IPS DF 4.7 (cell line): ENCODE data around the gene PRKN.

Source experiments
- DNase-seq: peaks from one replicate; pipeline ENCODE4 v3.0.0-alpha.2; 2013; ENCODE audit warnings: low spot score; ENCODE audit errors: extremely low read depth

Gene PRKN

GRCh38 chr6:162620073-162620472, 107.5 kb downstream of the PRKN start:
- DNase-seq: no peak

DNA sequence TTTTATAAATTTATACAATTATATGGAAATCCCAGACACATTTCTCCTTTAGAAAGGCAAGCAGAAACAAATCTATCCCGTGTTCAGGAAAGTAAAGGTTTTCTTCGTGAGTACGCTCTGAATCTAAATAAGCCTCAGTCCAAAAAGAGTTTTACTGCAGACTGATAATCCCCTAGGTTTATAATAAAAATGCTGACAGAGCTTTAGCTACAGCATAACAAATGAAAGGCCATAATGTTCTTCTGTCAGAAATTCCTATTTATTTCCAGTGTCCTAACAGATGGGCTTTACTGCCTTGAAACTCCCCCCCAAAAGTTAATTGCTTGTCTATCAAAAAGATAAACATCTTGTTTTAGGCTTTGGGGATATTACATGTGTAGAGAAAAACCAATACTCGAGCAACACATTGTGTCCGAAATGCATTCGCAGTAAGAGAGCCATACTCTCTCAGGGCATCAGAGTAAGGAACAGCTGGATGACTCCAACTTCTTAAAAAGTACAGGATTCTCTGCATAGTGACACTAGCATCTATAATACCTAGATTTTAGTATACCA, 109.0 kb downstream of the PRKN start:
- DNase-seq: no peak

DNA sequence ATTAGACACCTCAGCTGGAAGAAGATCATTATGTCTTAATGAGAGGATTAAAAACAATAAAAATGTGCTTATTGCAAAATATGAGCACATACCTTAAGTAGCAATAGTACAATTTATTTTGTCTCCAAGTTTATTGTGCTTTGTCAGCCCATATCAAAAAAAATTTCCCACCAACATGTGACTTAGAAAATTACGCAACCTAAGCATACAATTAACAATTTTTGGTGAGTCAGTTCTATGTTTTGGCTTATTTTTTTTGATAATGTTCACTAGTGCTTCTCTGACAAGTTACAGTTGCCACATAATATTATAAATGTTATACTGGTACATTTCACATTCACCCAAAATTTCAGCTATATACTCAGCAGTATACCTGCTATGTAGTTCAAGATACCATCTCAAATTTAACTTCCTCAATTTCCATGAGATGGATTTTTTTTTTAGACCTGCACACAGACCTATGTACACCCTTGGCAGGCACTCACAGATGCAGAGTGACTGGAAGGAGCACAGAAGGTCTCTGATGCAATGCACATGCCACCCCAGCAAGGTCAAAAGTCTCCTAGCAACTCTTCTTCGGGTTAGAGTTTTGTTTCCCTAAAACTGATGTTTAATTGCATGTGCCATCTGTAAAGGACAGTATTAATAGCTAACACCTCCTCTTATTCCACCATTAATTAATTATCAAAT, 112.4 kb downstream of the PRKN start:
- DNase-seq: no peak

- no peak for DNase-seq
These were observed 114.3 kb downstream of the PRKN start for GRCh38 chr6:162613310-162613709.

DNA sequence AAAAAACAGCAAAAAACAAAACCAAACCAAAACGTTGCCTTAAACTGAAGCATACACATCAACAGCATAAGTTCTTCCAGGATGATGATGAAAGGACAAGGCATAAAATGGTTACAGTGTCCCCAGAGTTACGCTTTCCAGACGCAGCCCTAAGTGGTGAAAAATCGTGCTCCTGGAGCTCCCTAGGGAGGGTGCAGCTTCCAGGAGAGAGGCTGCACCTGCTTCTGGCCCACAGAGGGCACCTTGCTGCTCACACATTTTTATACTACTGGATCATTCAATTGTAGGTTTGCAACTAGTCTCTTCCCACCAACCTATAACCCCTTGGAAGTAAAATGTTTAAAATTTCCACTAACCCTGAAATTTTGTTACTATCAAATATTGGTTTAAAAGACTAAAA, 115.0 kb downstream of the PRKN start:
- no peak for DNase-seq

DNA sequence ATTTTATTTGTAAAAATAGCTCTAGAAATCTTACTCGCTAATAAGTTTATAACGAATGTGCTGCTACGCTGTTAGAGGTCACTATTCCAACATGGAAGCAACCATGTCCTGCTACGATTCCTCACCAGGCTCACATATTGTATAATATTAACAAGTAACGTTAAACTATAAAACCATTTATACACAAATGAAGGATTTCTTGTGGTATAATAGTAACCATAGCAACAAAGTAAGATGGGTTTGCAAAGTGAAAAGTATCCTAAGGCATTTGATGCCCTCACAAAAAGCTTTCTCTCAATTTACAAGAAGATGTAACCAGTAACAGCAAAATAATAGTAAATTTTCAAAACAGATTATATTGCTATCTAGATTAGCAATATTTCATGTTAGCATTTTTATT, 117.2 kb downstream of the PRKN start:
- DNase-seq: no peak

GRCh38 chr6:162605881-162606280, 121.7 kb downstream of the PRKN start:
- DNase-seq: no peak

DNA sequence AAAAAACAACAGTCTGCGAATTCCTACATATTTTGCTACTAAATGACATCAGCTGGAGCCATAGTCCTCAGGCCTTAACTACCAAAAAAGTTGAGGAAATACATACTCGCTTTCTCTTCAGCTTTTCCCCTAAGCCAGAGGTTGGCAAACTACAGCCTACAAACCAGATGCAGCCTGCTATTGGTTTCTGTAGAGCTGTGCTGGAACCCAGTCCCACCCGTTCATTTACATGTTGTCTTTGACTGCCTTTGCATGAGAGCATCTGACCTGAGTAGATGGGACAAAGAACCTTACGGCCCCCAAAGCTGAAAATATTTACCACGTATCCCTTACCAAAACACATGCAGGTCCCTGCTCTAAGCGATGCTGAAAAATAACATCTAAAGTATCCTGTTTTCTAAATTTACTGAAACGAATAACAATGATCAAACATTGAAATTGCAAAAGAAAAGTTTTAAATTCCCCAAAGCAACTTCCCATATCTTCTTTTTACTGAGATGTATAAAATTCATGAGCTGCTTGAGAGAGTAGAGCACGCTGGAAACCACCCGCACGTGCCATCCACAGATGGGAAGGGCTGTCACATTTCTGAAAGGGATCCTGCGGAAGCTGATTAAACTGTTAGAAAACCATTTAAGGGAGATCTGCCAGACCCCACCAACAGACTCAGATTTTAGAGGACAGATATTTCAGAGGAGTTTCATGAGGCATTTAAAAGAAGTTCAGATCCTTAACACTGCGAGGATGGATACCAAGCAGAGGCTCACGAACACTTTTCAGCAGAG, 124.1 kb downstream of the PRKN start:
- no peak for DNase-seq

GRCh38 chr6:162602759-162603158, 124.8 kb downstream of the PRKN start:
- no peak for DNase-seq

GRCh38 chr6:162596676-162597075, 130.9 kb downstream of the PRKN start:
- DNase-seq: no peak

DNA sequence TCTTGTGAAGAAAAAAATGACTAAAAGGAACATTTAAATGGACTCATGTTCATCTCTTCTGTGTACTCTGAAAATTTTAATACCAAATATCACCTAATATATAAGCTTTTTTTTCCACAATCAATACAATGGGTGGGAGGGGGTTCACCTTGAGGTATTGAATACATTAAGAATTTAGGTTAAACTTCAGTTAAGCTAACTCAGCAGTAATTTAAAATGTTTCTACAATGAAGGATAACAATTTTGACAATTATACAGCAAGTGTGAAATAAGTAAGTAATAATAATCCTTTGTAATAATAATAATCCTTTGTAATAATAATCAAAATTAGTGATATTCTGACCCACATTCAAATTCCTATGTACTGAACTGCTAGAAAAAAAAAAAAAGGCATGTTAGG, 136.0 kb downstream of the PRKN start:
- no peak for DNase-seq

DNA sequence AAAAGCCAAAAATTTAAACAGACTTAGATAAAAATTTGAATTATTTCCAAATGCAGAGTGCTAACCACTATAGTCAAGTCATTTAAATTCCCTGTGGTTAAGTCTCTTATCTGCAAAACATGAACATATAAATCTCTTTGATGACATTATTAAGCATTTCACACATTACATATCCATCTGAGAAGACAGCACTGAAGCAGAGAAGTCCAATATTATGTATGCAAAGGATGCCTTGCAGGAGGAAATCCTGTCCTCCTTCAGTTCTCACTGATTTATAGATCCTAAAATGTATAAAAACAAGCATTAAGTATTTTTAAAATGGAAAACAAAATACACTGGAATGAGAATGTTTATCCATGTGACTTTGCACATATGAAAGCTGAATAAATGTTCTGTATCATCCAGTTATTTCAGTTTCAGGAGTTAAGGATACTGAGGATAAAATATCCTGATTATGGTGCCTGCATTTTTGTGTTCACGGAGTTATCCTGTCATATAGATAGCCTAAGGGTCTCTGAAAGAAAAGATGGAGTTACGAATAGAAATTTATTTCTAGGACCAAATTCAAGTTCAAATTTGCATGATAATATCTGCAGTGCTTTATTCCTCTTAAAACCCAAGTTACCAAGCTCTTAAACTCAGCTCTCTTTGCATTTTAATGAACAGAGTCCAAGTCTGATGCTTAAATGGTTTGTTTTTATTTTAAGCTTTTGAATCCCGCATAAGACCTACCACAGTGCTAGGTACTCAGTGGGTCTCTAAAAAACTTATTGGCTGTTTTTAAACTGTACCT, 145.4 kb downstream of the PRKN start:
- no peak for DNase-seq

GRCh38 chr6:162580619-162581018, 146.9 kb downstream of the PRKN start:
- DNase-seq: no peak

- DNase-seq: no peak
These were observed 151.6 kb downstream of the PRKN start for GRCh38 chr6:162576016-162576415.

DNA sequence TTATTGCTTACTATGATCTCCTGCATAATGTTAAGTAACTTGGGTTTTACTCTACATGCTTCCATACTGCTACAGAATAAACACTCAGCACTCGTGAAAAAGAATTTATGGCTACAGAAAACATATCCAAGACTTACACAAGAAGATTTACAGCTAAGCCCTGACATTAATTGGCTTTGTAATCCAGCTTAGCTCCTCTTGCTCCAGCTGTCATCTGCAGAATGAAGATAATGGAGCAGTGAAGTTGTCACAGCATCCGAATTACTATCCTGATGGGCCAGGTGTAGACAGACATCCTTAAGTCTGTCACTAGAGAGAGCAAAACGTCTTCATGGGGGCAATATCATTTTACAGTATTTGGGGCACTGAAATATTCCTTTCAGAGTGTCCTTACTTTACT, 155.3 kb downstream of the PRKN start:
- DNase-seq: no peak

DNA sequence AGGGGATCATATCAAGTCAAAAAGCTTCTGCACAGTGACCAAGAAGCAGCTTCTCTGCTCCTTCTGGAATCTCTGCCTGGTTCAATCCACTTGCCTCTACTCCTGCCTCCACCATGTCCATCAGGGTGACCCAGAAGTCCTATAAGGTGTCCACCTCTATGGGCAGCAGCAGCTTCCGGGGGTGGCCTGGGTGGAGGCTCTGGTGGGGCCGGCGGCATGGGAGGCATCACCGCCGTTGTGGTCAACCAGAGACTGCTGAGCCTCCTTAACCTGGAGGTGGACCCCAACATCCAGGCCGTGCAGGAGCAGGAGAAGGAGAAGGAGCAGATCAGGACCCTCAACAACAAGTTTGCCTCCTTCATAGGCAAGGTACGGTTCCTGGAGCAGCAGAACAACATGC, 159.3 kb downstream of the PRKN start:
- no peak for DNase-seq

- no peak for DNase-seq
These were observed 165.5 kb downstream of the PRKN start for GRCh38 chr6:162562041-162562440.

DNA sequence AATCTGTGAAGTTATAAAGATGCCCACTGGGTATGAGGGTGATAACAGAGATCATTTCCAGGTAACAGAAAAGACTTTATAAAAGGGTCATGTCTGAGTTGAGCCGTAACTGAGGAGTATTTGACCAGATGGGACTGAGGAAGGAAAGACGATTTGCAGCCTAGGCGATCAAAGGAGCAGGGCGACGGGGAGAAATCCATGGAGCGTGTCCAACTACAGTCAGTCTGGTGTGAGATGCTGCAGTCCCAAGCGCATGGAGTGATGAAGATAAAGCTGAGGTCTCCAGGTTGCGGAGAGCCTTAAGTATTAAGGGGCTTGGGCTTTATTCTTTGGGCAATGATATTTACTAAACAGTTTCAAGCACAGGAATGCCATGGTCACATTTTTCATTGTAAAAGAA, 166.7 kb downstream of the PRKN start:
- DNase-seq: no peak

DNA sequence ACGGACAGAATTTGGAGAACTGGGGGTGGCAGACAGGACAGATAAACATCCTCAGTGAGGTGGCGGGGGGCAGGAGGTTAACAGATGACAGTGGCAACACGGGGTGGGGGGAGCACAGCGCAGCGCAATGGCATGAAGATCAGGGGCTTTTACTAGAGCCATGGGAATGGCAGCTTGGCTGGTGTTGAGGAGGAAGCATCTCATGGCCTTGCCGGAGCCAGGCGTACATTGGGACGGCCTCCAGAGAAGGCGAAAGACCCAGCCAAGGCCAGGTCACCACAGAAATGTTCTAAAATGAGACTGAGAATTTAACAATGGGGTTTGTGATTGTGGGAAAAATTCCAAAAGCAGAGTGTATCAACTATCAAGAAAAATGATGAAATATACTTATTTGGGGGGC, 173.0 kb downstream of the PRKN start:
- no peak for DNase-seq

GRCh38 chr6:162546905-162547304, 180.7 kb downstream of the PRKN start:
- DNase-seq: no peak

DNA sequence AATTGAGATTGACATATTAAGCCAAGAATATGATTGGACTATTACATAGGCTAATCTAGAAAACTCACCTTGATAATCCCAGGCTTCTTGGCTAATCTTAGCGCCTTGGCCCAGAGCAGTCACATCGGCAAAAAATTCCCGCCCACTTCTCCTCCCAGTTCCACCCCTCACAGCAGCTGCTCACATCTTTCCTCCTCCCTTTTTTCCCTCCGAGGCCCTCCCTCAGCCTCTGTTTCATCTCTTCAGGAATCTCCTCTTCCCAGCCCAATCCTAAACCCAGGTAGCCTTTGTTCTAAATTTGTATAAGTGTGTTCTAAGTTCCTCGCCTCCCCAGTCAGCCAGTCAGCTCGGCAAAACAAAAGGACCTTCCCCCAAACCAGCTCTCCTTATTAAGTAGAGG, 184.3 kb downstream of the PRKN start:
- no peak for DNase-seq

GRCh38 chr6:162541019-162541601, 186.5 kb downstream of the PRKN start:
- DNase-seq: no peak
